ENCODE measurements around the gene DNM3. TPM values are rescaled to one million over a fixed set of nuclear protein-coding genes. Genes with fewer than 3 reads are reported as not detected.

The DNM3 gene
- total RNA-seq, 1 experiment from 2014 or later: 2.7 TPM

DNA sequence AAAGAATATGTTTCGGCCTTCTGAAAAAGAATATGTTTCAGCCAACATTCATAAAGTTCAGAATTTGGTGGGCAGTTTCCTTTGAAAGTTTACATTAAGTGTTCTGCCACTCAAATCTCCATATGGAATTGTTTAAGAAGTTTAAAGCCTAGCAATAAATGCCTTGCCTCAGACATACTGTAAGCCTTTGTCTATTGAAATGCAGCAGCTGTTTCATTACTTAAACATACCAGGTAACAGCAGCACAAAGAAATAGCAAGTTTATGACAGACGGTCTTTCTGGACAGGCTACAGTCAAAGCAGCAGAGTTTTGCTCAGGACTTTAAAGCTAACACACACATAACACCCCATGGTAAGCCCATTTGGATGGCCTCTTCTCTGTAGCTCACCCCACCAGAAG, 540.6 kb downstream of the DNM3 start:
- H2AFZ ChIP-seq (ENCODE audit: low read length): no peak overlapping the region
- Mint-ChIP-seq H3K4me1 (peaks cover 34 to 41% of the 10 kb centered on the region in 2 experiments), H3K27me3 (ENCODE audit: low read depth) (no peaks in the 10 kb centered on the region), H3K4me3 (no peak overlapping the region), H3K9me3 (no peaks in the 10 kb centered on the region), H3K27ac (no peak overlapping the region; a peak in 1 of 7 replicates), H3K36me3 (ENCODE audit: insufficient read depth in 1 of 3, low read depth in 3 of 3) (no peaks in the 10 kb centered on the region; a peak in 1 of 7 replicates)
- H3K79me1 ChIP-seq (ENCODE audit: insufficient read depth, low read depth, low read length, poor library complexity, severe bottlenecking): no peaks in the 10 kb centered on the region
- no peaks in the 10 kb centered on the region for H3K79me2 ChIP-seq (ENCODE audit: insufficient read depth, low read length)
- peaks cover 5% of the 10 kb centered on the region; the same call in 1 of the 2 replicates for H3K4me1 ChIP-seq (ENCODE audit: insufficient read depth, low read length)
- no peak overlapping the region for H3K18ac ChIP-seq (ENCODE audit: insufficient read length, low read depth, low read length)
- no peak overlapping the region for H2BK15ac ChIP-seq (ENCODE audit: low read depth, low read length)
- no CpG with 5 or more reads among the region's 2 CpGs for WGBS (ENCODE audit: extremely low coverage, insufficient read length, low lambda C conversion rate)
- H4K5ac ChIP-seq (ENCODE audit: insufficient read length, low read depth, low read length): no peak overlapping the region
- no peak overlapping the region for H3K4ac ChIP-seq (ENCODE audit: low read depth, low read length)
- no peak overlapping the region for H2BK120ac ChIP-seq (ENCODE audit: low read depth, low read length, poor library complexity, severe bottlenecking)
- TF ChIP-seq, protein P1, sequence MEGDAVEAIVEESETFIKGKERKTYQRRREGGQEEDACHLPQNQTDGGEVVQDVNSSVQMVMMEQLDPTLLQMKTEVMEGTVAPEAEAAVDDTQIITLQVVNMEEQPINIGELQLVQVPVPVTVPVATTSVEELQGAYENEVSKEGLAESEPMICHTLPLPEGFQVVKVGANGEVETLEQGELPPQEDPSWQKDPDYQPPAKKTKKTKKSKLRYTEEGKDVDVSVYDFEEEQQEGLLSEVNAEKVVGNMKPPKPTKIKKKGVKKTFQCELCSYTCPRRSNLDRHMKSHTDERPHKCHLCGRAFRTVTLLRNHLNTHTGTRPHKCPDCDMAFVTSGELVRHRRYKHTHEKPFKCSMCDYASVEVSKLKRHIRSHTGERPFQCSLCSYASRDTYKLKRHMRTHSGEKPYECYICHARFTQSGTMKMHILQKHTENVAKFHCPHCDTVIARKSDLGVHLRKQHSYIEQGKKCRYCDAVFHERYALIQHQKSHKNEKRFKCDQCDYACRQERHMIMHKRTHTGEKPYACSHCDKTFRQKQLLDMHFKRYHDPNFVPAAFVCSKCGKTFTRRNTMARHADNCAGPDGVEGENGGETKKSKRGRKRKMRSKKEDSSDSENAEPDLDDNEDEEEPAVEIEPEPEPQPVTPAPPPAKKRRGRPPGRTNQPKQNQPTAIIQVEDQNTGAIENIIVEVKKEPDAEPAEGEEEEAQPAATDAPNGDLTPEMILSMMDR (conservative IDR thresholded peaks at IDR 0.05): no peak
- H3T11ph ChIP-seq (ENCODE audit: low read length): no peak overlapping the region
- no peaks in the 10 kb centered on the region for H3K9me3 ChIP-seq (ENCODE audit: control insufficient read depth, low read depth, low read length)
- no peaks in the 10 kb centered on the region for H3K23me2 ChIP-seq (ENCODE audit: insufficient read length, low read depth, low read length, poor library complexity, severe bottlenecking)
- H4K20me1 ChIP-seq (ENCODE audit: control insufficient read depth, insufficient read depth, insufficient read length): no peaks in the 10 kb centered on the region
- H2BK20ac ChIP-seq (ENCODE audit: low read depth, low read length, poor library complexity, severe bottlenecking): no peak overlapping the region
- H3K56ac ChIP-seq (ENCODE audit: insufficient read length, low read depth, low read length): no peak overlapping the region
- DNase-seq: no peak
- no peak overlapping the region for H2BK12ac ChIP-seq (ENCODE audit: insufficient read length, low read depth, low read length)
- H4K91ac ChIP-seq (ENCODE audit: insufficient read length, low read depth, low read length): no peak overlapping the region
- no peak overlapping the region for H3K14ac ChIP-seq (ENCODE audit: insufficient read depth, low read length)
- H3K4me2 ChIP-seq (ENCODE audit: insufficient read depth, insufficient read length, low read length): no peak overlapping the region
- no peak overlapping the region for H3K23ac ChIP-seq (ENCODE audit: insufficient read length, low read depth, low read length)
- no peak overlapping the region for H3K9ac ChIP-seq (ENCODE audit: extremely low read depth, insufficient read length, low read length)
- H4K8ac ChIP-seq (replicated peaks; ENCODE audit: insufficient read length, low read depth, low read length): no peak overlapping the region
- H3K27me3 ChIP-seq (ENCODE audit: insufficient read depth, low read length): no peaks in the 10 kb centered on the region
- H3K27ac ChIP-seq (ENCODE audit: insufficient read length, low read depth, low read length): no peak overlapping the region
- H2AK5ac ChIP-seq (ENCODE audit: insufficient read length, low read length): no peak overlapping the region
- no peak overlapping the region for H2BK5ac ChIP-seq (ENCODE audit: insufficient read length, low read length)
